GM12875 (cell line): ENCODE measurements around the gene CBR1.

Experiments
- H3K4me3 ChIP-seq: one replicate; pipeline ENCODE4 v1.5.1; 2011; ENCODE audit warnings: low read depth, low read length, control low read depth
- CTCF ChIP-seq: IDR thresholded peaks from 2 replicates; pipeline ENCODE4 v1.5.1; 2011; ENCODE audit warnings: low read depth, mild to moderate bottlenecking, control low read depth, inconsistent platforms, low read length, moderate library complexity, borderline replicate concordance; ENCODE audit not compliant: insufficient read depth

Gene CBR1

GRCh38 chr21:36028127-36029069 is 41.4 kb upstream of the CBR1 start:
- no peak overlapping the region for H3K4me3 ChIP-seq
- peak; percentile 88 for TF ChIP-seq CTCF

GRCh38 chr21:36029309-36029708 is 40.5 kb upstream of the CBR1 start:
- H3K4me3 ChIP-seq: no peak overlapping the region
- TF ChIP-seq CTCF: no peak

GRCh38 chr21:36030581-36031189 is 39.1 kb upstream of the CBR1 start:
- TF ChIP-seq CTCF: no peak

GRCh38 chr21:36032647-36033406 is 37.0 kb upstream of the CBR1 start:
- no peak for TF ChIP-seq CTCF
- H3K4me3 ChIP-seq: no peak overlapping the region

More at GRCh38 chr21:36030581-36031189, 39.1 kb upstream of the CBR1 start:
- H3K4me3 ChIP-seq: no peak overlapping the region

GRCh38 chr21:36034211-36034913 is 35.5 kb upstream of the CBR1 start:
- TF ChIP-seq CTCF: no peak
- no peak overlapping the region for H3K4me3 ChIP-seq

- no peak overlapping the region for H3K4me3 ChIP-seq
- no peak for TF ChIP-seq CTCF
Measured at GRCh38 chr21:36035381-36035791, 34.4 kb upstream of the CBR1 start.
